Gastrocnemius medialis (tissue), 4 donors: ENCODE data around the gene LENG1. TPM values are rescaled to one million over a fixed set of nuclear protein-coding genes. Genes with fewer than 3 reads are reported as not detected.
A peak's percentile ranks its signal among the peaks of the same experiment; 100 is the strongest.

ENCODE experiments used
- ATAC-seq, 2 donors: fragments of 150-250 bp; one replicate each; pipeline ENCODE4 v1.9.1; 2016
- DNase-seq, 2 donors: peaks; one replicate each; pipeline ENCODE4 v3.0.0-alpha.2; 2019
- H3K27ac ChIP-seq, 4 donors: fragments of 200-600 bp; sonication (generic); 1 replicate in 1 of 4; 2 replicates in 3 of 4; pipeline ENCODE4 v1.5.1; 2016 to 2018; ENCODE audit warnings: mild to moderate bottlenecking in 2 of 4, moderate library complexity in 1 of 4
- H3K27me3 ChIP-seq, 3 donors: fragments of 200-600 bp; sonication (generic) in 2 of 3; 1 replicate in 1 of 3; 2 replicates in 2 of 3; pipeline versions ENCODE4 v1.5.1 to v1.6.0; 2016 to 2019; ENCODE audit warnings: mild to moderate bottlenecking in 1 of 3, moderate library complexity in 1 of 3
- H3K36me3 ChIP-seq, 2 donors: fragments of 200-600 bp; sonication (generic) in 1 of 2; one replicate each; pipeline ENCODE4 v1.5.1; 2017 to 2018
- H3K4me1 ChIP-seq, 2 donors: fragments of 200-600 bp; sonication (generic) in 1 of 2; one replicate each; pipeline ENCODE4 v1.5.1; 2016 to 2017; ENCODE audit warnings: mild to moderate bottlenecking in 2 of 2
- H3K4me3 ChIP-seq, 4 donors: fragments of 200-600 bp; sonication (generic) in 3 of 4; 1 replicate in 1 of 4; 2 replicates in 3 of 4; pipeline ENCODE4 v1.5.1; 2016 to 2019; ENCODE audit warnings: mild to moderate bottlenecking in 2 of 4
- H3K9me3 ChIP-seq, 3 donors: fragments of 200-600 bp; sonication (generic) in 2 of 3; 1 replicate in 1 of 3; 2 replicates in 2 of 3; pipeline ENCODE4 v1.5.1; 2016 to 2019
- POLR2A ChIP-seq, 2 donors: fragments of 450-650 bp; IDR thresholded peaks; one replicate each; pipeline ENCODE4 v1.6.1; 2017; ENCODE audit warnings: antibody characterized with exemption in 2 of 2, mild to moderate bottlenecking in 2 of 2, moderate library complexity in 2 of 2
- in situ Hi-C, 4 donors: fragments of 200-750 bp; cut with MboI; loops; one replicate each; pipeline versions ENCODE4 v1.15.0 to v1.8.0; 2017; ENCODE audit warnings: low sequenced_read_pairs in 4 of 4
- intact Hi-C: fragments of 100-400 bp; cut with DNase I; formaldehyde crosslinking; loops from one replicate; pipeline ENCODE4 v1.15.1; 2023; ENCODE audit warnings: low total_unique reads
- total RNA-seq, 4 donors: library from RNA; depleted of rRNA; stranded (reverse); fragments of >200 nt; gene quantifications; one replicate each; pipeline versions ENCODE4 v1.1.0 to v1.2.3, GENCODE V29; 2016
- TF ChIP-seq, protein P1 (sequence below), 5 experiments: fragments of 450-650 bp in 3 of 5; fragments of 200-600 bp in 2 of 5; sonication (generic) in 2 of 5; IDR thresholded peaks in 4 of 5; conservative IDR thresholded peaks in 1 of 5; 1 replicate in 4 of 5; 2 replicates in 1 of 5; pipeline ENCODE4 v1.5.1; 2016 to 2019; ENCODE audit warnings: antibody characterized with exemption in 5 of 5, mild to moderate bottlenecking in 3 of 5, moderate library complexity in 3 of 5

The LENG1 gene
- total RNA-seq, 4 donors from 2014 or later: 6.5 to 14.2 (median 11.9) TPM

DNA sequence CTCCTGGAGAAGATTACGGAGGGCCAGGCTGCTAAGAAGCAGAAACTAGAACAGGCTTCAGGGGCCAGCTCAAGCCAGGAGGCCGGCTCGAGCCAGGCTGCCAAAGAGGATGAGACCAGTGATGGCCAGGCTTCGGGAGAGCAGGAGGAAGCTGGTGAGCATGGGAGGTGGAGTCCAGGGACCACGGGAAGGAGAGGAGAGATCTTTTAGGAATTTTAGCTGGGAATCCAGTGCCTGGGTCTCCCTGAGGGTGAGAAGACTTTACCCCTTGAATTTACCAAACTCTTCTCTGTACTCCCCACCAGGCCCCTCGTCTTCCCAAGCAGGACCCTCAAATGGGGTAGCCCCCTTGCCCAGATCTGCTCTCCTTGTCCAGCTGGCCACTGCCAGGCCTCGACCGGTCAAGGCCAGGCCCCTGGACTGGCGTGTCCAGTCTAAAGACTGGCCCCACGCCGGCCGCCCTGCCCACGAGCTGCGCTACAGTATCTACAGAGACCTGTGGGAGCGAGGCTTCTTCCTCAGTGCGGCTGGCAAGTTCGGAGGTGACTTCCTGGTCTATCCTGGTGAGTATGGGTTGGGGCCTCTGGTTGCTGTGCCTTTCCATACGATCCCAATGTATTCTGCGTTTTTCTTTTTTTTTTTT, 32.4 kb upstream of the LENG1 start:
- TF ChIP-seq, protein P1, sequence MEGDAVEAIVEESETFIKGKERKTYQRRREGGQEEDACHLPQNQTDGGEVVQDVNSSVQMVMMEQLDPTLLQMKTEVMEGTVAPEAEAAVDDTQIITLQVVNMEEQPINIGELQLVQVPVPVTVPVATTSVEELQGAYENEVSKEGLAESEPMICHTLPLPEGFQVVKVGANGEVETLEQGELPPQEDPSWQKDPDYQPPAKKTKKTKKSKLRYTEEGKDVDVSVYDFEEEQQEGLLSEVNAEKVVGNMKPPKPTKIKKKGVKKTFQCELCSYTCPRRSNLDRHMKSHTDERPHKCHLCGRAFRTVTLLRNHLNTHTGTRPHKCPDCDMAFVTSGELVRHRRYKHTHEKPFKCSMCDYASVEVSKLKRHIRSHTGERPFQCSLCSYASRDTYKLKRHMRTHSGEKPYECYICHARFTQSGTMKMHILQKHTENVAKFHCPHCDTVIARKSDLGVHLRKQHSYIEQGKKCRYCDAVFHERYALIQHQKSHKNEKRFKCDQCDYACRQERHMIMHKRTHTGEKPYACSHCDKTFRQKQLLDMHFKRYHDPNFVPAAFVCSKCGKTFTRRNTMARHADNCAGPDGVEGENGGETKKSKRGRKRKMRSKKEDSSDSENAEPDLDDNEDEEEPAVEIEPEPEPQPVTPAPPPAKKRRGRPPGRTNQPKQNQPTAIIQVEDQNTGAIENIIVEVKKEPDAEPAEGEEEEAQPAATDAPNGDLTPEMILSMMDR (IDR thresholded peaks at IDR 0.05 in 4 of 5, conservative IDR thresholded peaks at IDR 0.05 in 1 of 5): no peak
- TF ChIP-seq POLR2A (IDR thresholded peaks at IDR 0.05): no peak
- Histone ChIP-seq H3K27ac (peak overlapping the region; percentile 92 to 98 (median 95)), H3K4me1 (peaks cover 15 to 20% of the 10 kb centered on the region in 2 donors), H3K27me3 (no peaks in the 10 kb centered on the region), H3K9me3 (no peaks in the 10 kb centered on the region), H3K36me3 (peaks cover 5 to 25% of the 10 kb centered on the region in 2 donors), H3K4me3 (peak overlapping the region; percentile 72 to 92 (median 80))
- ATAC-seq: no peak
- no peak for DNase-seq
- in situ Hi-C loops (no loop called here), intact Hi-C loops (loop anchor here (1.0 kb wide), 1 partner anchor 8 kb away; the partner anchor contains the start of gene RPS9)

DNA sequence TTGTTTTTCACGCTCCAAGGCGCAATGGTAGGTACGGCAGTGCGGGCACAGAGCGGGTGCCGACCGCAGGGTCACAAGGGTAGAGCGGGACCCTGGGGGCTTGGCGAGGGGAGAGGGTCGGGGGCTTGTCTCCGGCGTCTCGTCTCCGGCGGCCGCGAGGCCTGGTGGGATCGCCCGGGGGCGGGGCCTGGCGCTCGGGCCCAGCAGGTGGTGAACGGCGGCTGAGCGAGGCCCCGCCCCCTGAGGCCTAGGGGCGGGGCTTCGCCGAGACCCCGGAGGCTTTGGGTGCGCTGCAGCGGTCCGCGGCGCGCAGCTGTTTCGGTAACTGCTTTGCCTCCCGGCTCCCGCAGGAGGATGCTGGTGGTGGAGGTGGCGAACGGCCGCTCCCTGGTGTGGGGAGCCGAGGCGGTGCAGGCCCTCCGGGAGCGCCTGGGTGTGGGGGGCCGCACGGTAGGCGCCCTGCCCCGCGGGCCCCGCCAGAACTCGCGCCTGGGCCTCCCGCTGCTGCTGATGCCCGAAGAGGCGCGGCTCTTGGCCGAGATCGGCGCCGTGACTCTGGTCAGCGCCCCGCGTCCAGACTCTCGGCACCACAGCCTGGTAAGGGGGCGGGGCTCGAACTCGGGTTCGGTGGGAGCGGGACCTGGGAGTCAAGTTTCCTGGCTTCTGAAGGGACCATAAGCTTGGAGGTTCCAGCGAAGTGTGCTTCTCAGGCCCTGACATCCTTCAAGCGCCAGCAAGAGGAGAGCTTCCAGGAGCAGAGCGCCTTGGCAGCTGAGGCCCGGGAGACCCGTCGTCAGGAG, 31.7 kb upstream of the LENG1 start, which contains the start of gene TSEN34:
TSS of gene TSEN34 (plus strand) at position 298 of the 800 bp plus-strand sequence. CDS start at position 355, 57 bp downstream.
- intact Hi-C loops (loop anchor here (1.0 kb wide), 1 partner anchor 9 kb away; the partner anchor contains the start of gene RPS9), in situ Hi-C loops (no loop called here)
- Histone ChIP-seq H3K36me3 (peaks cover 5 to 25% of the 10 kb centered on the region in 2 donors), H3K27me3 (no peaks in the 10 kb centered on the region), H3K9me3 (no peaks in the 10 kb centered on the region), H3K27ac (peak within 1 kb of the TSS; percentile 92 to 98 (median 95)), H3K4me1 (peaks cover 15 to 20% of the 10 kb centered on the region in 2 donors), H3K4me3 (peak within 1 kb of the TSS; percentile 72 to 92 (median 80))
- DNase-seq: peak in 1 of 2 donors; percentile 73
- peak; percentile 24 to 26 for ATAC-seq
- TF ChIP-seq, protein P1 (IDR thresholded peaks at IDR 0.05 in 4 of 5, conservative IDR thresholded peaks at IDR 0.05 in 1 of 5): no peak
- TF ChIP-seq POLR2A (IDR thresholded peaks at IDR 0.05): peak; percentile 41 to 43

DNA sequence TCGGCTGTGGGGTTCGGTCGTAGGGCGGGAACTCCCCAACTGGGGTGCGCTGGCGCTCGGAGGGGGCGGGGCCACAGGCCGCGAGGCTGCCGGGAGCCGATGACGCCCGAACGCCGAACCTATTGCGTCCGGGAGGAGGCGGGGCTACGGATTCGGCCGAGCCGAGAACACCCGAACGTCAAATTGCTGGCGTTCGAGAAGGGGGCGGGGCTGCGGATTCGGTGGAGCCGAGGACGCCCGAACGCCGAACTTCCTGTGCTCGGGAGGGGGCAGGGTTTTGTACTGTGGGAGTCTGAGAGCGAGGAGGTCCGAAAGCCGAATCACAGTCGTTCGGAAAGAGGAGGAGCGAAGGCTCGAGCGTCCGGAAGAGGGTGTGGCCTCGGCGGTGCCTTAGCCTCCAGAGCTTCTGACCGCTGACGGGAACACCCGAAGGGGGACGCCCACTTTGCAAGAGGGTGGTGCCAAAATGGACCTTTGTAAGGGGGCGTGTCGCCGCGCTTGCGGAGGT, 31.0 kb upstream of the LENG1 start:
- H3K9me3 ChIP-seq: no peaks in the 10 kb centered on the region
- peak; percentile 99 for DNase-seq
- intact Hi-C loops (loop anchor here (1.0 kb wide), 4 partner anchors 10 to 259 kb away; partner anchors contain the start of genes LENG8, PRPF31, RPS9 and TFPT), in situ Hi-C loops (no loop called here)
- peak overlapping the region; percentile 72 to 92 (median 80) for H3K4me3 ChIP-seq
- TF ChIP-seq, protein P1 (IDR thresholded peaks at IDR 0.05 in 4 of 5, conservative IDR thresholded peaks at IDR 0.05 in 1 of 5): no peak
- no peak for TF ChIP-seq POLR2A (IDR thresholded peaks at IDR 0.05)
- peaks cover 15 to 20% of the 10 kb centered on the region in 2 donors for H3K4me1 ChIP-seq
- peak; percentile 72 to 73 for ATAC-seq
- no peaks in the 10 kb centered on the region for H3K27me3 ChIP-seq
- H3K36me3 ChIP-seq: peaks cover 5 to 25% of the 10 kb centered on the region in 2 donors
- peak overlapping the region; percentile 92 to 98 (median 95) for H3K27ac ChIP-seq

DNA sequence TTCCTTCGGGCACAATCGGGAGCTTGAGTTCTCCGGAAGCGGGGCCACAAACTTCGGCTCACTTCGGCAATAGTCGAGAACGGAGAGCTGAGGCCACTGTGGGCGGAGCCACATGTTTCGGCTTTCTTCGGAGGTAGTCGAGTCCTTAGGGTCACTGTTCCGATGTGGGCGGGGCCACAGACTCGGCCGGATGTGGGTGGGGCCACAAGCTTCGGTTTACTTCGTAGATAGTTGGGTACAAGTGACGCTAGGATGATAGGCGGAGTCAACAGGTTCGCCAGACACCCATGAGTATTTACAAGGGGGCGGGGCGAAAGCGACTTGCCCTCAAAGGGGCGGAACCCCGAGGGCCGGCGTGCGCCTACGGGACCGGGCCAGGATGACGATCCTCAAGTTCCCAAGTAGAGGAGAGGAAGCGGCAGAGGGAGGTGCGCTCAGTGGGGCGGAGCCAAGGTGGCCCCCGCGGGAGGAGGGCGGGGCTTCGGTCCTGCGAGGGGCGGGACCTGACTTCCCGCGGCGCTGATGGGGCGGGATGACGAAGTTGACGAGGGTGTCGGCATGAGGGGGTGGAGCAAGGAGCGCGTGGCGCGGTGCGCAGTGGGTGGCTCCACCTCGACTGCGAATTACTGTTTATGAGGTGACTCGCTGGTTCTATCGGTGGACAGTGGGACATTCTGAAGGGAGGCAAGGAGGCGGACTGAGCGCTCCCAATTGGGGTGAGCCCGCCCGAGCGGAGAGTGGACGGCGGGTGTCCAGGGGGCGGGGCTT, 30.4 kb upstream of the LENG1 start:
- Histone ChIP-seq H3K4me1 (peaks cover 15 to 20% of the 10 kb centered on the region in 2 donors), H3K9me3 (no peaks in the 10 kb centered on the region), H3K27ac (peak overlapping the region; percentile 92 to 98 (median 95)), H3K27me3 (no peaks in the 10 kb centered on the region), H3K36me3 (peaks cover 5 to 25% of the 10 kb centered on the region in 2 donors), H3K4me3 (peak overlapping the region; percentile 72 to 95 (median 89))
- peak; percentile 58 to 72 for TF ChIP-seq POLR2A (IDR thresholded peaks at IDR 0.05)
- TF ChIP-seq, protein P1 (IDR thresholded peaks at IDR 0.05 in 4 of 5, conservative IDR thresholded peaks at IDR 0.05 in 1 of 5): no peak
- peak; percentile 72 to 75 for ATAC-seq
- DNase-seq: peak; percentile 100
- in situ Hi-C loops (no loop called here), intact Hi-C loops (loop anchor here (1.0 kb wide), 6 partner anchors 20 to 259 kb away; partner anchors contain the start of genes CNOT3, LENG1, LENG8 and PRPF31)
